H1 (cell line): ENCODE results near the gene INAVA. TPM values are rescaled to one million over a fixed set of nuclear protein-coding genes. Genes with fewer than 3 reads are reported as not detected.

Experiments
- TEAD4 ChIP-seq: IDR thresholded peaks from 2 replicates; pipeline ENCODE4 v1.6.1; 2012; ENCODE audit warnings: low read depth, low read length, inconsistent platforms, mixed read lengths
- polyA plus RNA-seq, 7 experiments: library from polyadenylated mRNA; depleted of rRNA in 3 of 7; stranded (reverse) in 5 of 7; unstranded in 2 of 7; fragments of >200 nt in 5 of 7; fragments of 200-250 nt in 2 of 7; gene quantifications; 1 replicate in 5 of 7; 2 replicates in 1 of 7; 4 replicates in 1 of 7; pipeline versions ENCODE4 v1.2.1 to v1.2.3, GENCODE V29; 2011 to 2013; ENCODE audit warnings: missing spikeins in 2 of 7, mixed read lengths in 2 of 7
- total RNA-seq: library from RNA; stranded (reverse); fragmentation: NEBNext Ultra II Directional; extraction: Animal tissue kit (Norgen Biotek cat#: 25700); gene quantifications from 2 replicates; pipeline ENCODE4 v1.2.1, GENCODE V29; 2021

The INAVA gene
- total and polyA plus RNA-seq, 2 of the 8 experiments (the other 6 are each of a cell fraction or from before 2014, with no cell fraction given), result 46.8 to 49.3 TPM

DNA sequence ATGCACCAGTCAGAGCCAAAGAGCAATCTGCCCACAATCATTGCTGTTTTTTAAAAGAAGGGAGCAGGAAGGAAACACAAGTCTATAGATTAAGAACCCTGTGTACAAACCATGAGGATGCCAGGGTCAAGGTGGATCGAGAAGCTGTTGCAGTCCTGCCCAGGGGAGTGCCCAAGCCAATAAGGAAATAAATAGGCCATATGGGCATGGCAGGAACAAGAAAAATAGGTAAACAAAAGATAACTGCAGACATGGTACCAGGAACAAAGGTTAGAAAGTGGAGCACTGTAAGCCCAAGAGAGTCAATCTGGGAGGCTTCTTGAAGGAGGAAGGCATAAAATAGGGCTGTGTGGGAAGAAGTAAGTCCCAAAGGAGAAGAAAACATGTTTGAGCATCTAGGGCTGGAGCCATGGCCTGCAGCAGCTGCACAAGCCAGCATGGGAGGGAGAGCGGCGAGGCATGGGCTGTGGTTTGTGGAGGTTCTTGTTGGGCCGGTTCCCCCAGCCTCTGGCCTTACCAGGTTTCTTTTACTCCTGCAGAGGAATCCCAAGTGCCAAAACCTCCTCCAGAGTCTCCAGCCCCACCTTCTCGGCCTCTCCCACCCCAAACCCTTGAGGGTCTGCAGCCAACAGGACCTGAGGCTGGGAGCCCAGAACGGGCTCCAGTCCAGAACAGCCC lies 13.6 kb downstream of the INAVA start (continued):
- no peak for TF ChIP-seq TEAD4
